ENCODE measurements around the gene NIPBL. TPM values are rescaled to one million over a fixed set of nuclear protein-coding genes. Genes with fewer than 3 reads are reported as not detected.
A peak's percentile ranks its signal among the peaks of the same experiment; 100 is the strongest.

Gene NIPBL
- total and polyA plus RNA-seq, 10 of the 15 experiments (the other 5 are each of a cell fraction or from before 2014, with no cell fraction given), result 10.4 to 50.4 (median 20.2) TPM

DNA sequence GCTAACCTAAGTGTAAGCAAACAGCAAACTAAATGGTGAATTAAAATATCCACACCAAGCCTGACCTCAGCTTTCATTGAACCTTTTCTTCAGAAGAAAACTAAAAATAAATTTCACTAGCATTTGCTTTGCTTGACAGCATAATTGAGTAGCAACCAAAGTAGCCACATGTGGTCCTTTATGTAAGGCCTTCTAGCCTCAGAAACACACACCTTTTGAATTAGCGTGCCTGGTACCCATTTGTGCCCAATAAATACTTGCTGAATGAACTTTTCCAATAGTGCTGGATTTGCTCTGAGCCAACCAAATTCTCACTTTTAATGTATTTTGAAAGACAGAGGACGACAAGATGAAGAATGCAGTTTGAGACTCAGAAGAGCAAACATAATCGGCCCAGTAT, 2.1 kb upstream of the NIPBL start (continued):
- no peak for TF ChIP-seq CBX3 (IDR thresholded peaks at IDR 0.05; ENCODE audit: borderline replicate concordance, low read depth)
- TF ChIP-seq RFX5 (IDR thresholded peaks at IDR 0.05; ENCODE audit: low read depth, low read length), result no peak
- TF ChIP-seq, protein P1, sequence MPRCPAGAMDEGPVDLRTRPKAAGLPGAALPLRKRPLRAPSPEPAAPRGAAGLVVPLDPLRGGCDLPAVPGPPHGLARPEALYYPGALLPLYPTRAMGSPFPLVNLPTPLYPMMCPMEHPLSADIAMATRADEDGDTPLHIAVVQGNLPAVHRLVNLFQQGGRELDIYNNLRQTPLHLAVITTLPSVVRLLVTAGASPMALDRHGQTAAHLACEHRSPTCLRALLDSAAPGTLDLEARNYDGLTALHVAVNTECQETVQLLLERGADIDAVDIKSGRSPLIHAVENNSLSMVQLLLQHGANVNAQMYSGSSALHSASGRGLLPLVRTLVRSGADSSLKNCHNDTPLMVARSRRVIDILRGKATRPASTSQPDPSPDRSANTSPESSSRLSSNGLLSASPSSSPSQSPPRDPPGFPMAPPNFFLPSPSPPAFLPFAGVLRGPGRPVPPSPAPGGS (IDR thresholded peaks at IDR 0.05; ENCODE audit: borderline replicate concordance, insufficient read depth, low read depth, low read length, poor library complexity, severe bottlenecking), result no peak
- TF ChIP-seq BACH1 (IDR thresholded peaks at IDR 0.05; ENCODE audit: borderline replicate concordance), result no peak
- no peak for TF ChIP-seq YBX1 (IDR thresholded peaks at IDR 0.05)
- no peak for TF ChIP-seq PAX8 (IDR thresholded peaks at IDR 0.05)

DNA sequence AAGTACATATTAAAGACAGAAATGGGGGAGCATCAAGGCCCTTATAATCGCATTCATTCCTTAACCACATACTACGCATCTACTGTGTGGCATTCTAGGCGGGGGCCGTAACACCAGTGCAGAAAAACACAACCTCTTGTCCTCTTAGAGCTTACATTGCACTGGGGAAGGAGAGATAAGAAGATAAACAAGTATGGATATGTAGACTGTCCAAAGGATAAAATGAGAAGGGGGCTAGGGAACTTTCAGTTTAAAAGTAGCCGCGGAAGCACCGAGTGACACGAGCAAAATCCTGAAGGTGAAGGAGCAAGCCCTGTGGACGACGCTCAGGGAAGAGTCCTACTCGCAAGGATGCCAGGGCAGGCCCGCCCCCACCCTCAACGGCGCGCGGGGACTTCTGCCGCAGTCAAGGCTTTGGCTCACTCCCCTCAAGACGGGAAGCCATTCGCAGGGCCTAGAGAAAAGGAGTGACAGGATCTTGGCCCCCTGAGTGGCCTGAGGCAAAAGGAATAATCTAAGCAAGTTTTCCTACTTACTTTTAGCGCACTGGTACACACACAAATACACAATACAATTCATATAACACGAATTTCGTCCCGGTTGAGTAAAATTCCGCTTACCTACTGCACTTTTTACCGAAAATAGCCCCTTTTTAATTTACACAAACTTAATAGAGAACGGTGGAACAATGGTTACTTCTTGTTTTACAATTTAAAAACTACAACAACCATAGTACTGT, 1.3 kb upstream of the NIPBL start:
- POLR2A ChIA-PET, result interaction anchor here (0.6 to 1.7 kb wide), 4 partner anchors 145 to 371 kb away, joined by 3 to 5 read pairs (median 4); no protein-coding TSS in a partner anchor

More for the DNA sequence above, 1.3 kb upstream of the NIPBL start:
- Histone ChIP-seq H3K79me2 (ENCODE audit: control insufficient read depth, insufficient read depth, low read length) (peaks cover 93% of the 10 kb centered on the region), H3K9ac (ENCODE audit: control insufficient read depth, insufficient read depth, low read length) (peak overlapping the region; percentile 94), H3K9me3 (replicated peaks; ENCODE audit: control insufficient read depth, insufficient read depth, low read length) (no peaks in the 10 kb centered on the region), H3K27ac (ENCODE audit: control insufficient read depth, insufficient read depth) (peak overlapping the region; percentile 85), H4K20me1 (ENCODE audit: control insufficient read depth, insufficient read depth) (no peaks in the 10 kb centered on the region), H3K36me3 (ENCODE audit: control insufficient read depth in 2 of 2, insufficient read depth in 2 of 2, low read length in 1 of 2) (no peaks in the 10 kb centered on the region), H2AFZ (ENCODE audit: control insufficient read depth, low read depth, low read length) (peak overlapping the region; percentile 46), H3K4me2 (ENCODE audit: control insufficient read depth, insufficient read depth) (peak overlapping the region; percentile 93), H3K27me3 (replicated peaks in 1 of 2; ENCODE audit: control insufficient read depth in 2 of 2, insufficient read depth in 2 of 2, low read length in 1 of 2) (no peaks in the 10 kb centered on the region), H3K4me1 (ENCODE audit: control insufficient read depth, insufficient read depth, low read length) (peaks cover 7% of the 10 kb centered on the region; the same call in 1 of the 2 replicates), H3K4me3 (peak overlapping the region; percentile 95)
- TF ChIP-seq, protein P2, sequence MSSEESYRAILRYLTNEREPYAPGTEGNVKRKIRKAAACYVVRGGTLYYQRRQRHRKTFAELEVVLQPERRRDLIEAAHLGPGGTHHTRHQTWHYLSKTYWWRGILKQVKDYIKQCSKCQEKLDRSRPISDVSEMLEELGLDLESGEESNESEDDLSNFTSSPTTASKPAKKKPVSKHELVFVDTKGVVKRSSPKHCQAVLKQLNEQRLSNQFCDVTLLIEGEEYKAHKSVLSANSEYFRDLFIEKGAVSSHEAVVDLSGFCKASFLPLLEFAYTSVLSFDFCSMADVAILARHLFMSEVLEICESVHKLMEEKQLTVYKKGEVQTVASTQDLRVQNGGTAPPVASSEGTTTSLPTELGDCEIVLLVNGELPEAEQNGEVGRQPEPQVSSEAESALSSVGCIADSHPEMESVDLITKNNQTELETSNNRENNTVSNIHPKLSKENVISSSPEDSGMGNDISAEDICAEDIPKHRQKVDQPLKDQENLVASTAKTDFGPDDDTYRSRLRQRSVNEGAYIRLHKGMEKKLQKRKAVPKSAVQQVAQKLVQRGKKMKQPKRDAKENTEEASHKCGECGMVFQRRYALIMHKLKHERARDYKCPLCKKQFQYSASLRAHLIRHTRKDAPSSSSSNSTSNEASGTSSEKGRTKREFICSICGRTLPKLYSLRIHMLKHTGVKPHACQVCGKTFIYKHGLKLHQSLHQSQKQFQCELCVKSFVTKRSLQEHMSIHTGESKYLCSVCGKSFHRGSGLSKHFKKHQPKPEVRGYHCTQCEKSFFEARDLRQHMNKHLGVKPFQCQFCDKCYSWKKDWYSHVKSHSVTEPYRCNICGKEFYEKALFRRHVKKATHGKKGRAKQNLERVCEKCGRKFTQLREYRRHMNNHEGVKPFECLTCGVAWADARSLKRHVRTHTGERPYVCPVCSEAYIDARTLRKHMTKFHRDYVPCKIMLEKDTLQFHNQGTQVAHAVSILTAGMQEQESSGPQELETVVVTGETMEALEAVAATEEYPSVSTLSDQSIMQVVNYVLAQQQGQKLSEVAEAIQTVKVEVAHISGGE (CRISPR knock-in tag; IDR thresholded peaks at IDR 0.05), result no peak
- TF ChIP-seq, protein P3, sequence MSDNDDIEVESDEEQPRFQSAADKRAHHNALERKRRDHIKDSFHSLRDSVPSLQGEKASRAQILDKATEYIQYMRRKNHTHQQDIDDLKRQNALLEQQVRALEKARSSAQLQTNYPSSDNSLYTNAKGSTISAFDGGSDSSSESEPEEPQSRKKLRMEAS (IDR thresholded peaks at IDR 0.05; ENCODE audit: low read depth, low read length), result 0 out of 2 replicates have a peak, but pooled peaks have one; percentile 8
- TF ChIP-seq, protein P4, sequence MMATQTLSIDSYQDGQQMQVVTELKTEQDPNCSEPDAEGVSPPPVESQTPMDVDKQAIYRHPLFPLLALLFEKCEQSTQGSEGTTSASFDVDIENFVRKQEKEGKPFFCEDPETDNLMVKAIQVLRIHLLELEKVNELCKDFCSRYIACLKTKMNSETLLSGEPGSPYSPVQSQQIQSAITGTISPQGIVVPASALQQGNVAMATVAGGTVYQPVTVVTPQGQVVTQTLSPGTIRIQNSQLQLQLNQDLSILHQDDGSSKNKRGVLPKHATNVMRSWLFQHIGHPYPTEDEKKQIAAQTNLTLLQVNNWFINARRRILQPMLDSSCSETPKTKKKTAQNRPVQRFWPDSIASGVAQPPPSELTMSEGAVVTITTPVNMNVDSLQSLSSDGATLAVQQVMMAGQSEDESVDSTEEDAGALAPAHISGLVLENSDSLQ (IDR thresholded peaks at IDR 0.05), result peak; percentile 42; the same call in 1 of the 2 replicates
- TF ChIP-seq YY1 (IDR thresholded peaks at IDR 0.05; ENCODE audit: low read depth, low read length), result 0 out of 2 replicates have a peak, but pooled peaks have one; percentile 14
- WGBS (ENCODE audit: insufficient coverage, insufficient replicate concordance, low lambda C conversion rate, missing lambda C conversion rate), result under 1% methylated on average over 26 of the region's 26 CpGs
- ChIA-PET SMC1A (ENCODE audit: uncharacterized antibody, unreplicated experiment) (interaction anchor here (0.6 to 3.7 kb wide), 12 partner anchors 9 to 151 kb away, joined by 3 to 30 read pairs (median 4); no protein-coding TSS in a partner anchor), RAD21 (ENCODE audit: unreplicated experiment) (interaction anchor here (1.0 to 5.2 kb wide), 5 partner anchors 9 to 151 kb away, joined by 3 to 35 read pairs (median 3); no protein-coding TSS in a partner anchor), CTCF (interaction anchor here (1.0 to 3.1 kb wide), 11 partner anchors 11 to 179 kb away, joined by 3 to 21 read pairs (median 4); no protein-coding TSS in a partner anchor)
- no peak for FAIRE-seq
- no peak for DNase-seq (ENCODE audit: low read depth, low spot score)
- no TSS peak for BruUV-seq (replicated peaks)
- peak; percentile 19 for ATAC-seq
- intact Hi-C loops (cut with micrococcal nuclease; ENCODE audit: unreplicated experiment), result loop anchor here (5.0 to 10.0 kb wide), 4 partner anchors 132 to 720 kb away; partner anchors contain the start of genes LMBRD2, NUP155, SKP2 and WDR70
- in situ Hi-C loops (cut with MboI), result no loop called here
